KOPT-K1 (cell line): ENCODE measurements around the gene TTLL12.

ENCODE experiments used
- H3K27ac ChIP-seq: fragments of 200-600 bp; sonication (generic); 2 replicates; pipeline ENCODE4 v1.5.1; 2016; ENCODE audit warnings: antibody characterized with exemption, mild to moderate bottlenecking, low read depth, low read length; ENCODE audit not compliant: poor library complexity, severe bottlenecking
- H3K36me3 ChIP-seq: fragments of 200-600 bp; sonication (generic); 2 replicates; pipeline ENCODE4 v1.5.1; 2017; ENCODE audit warnings: antibody characterized with exemption, mild to moderate bottlenecking, low read length, moderate library complexity; ENCODE audit not compliant: insufficient read depth
- H3K9me3 ChIP-seq: fragments of 200-600 bp; sonication (generic); 2 replicates; pipeline ENCODE4 v1.5.1; 2017; ENCODE audit warnings: antibody characterized with exemption, low read length, mild to moderate bottlenecking; ENCODE audit not compliant: insufficient read depth, poor library complexity, severe bottlenecking

Gene TTLL12

DNA sequence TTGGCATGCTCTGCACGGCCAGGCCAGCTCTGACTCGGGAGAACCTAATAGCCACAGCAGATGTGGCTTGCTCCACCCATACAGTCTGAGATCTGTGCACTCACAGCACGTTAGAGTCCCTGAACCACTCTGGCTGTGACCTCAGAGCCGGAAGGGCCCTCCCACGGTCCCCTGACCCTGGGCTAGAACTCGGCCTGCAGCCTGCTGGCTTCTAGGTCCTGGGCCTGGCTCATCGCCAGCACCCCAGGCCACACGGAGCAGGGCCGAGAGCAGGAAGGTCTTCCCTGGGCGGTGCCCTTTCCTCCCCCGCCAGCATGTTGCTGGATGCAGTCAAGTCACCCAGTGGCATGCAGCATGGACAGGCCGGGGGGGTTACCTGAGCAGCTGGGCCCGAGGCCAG is 35.3 kb upstream of the TTLL12 start:
- Histone ChIP-seq H3K9me3 (no peaks in the 10 kb centered on the region), H3K27ac (no peak overlapping the region), H3K36me3 (no peaks in the 10 kb centered on the region)

DNA sequence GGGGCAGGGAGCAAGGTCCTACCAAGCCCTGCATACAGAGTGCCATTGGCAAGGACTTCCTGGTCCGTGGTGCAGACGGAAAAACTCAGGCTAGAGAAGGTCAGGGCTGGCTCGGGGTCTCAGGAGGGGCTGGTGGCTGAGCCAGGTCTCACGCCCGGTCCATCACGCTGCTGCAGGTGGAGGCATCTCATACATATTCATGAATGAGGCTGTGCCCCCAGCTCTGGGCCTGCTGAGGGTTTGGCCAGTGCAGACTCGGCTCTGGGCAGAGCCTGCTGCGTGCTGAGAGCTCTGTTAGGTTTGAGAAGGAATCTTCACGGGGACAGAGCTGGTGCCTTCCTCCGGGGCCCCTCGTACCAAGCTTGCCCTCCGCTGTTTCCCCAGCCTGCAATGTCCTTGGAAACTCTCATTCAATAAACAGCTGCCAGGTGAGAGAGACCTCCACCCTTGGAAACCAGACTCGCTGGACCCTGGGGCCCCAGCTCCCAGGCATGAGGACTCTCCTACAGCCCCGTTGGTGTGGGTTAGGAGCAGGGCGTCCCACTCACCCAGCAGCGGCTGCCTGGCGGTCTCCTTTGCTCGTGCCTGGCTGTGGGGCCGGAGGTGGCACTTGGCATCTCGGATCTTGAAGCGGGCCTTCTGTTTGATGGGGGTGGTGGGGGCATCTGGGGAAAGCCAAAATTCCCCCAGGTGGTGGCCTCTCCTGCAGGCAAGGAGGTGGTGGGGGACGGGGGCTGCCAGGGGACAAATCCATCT is 33.9 kb upstream of the TTLL12 start:
- H3K27ac ChIP-seq: no peak overlapping the region
- H3K36me3 ChIP-seq: no peaks in the 10 kb centered on the region
- H3K9me3 ChIP-seq: no peaks in the 10 kb centered on the region

DNA sequence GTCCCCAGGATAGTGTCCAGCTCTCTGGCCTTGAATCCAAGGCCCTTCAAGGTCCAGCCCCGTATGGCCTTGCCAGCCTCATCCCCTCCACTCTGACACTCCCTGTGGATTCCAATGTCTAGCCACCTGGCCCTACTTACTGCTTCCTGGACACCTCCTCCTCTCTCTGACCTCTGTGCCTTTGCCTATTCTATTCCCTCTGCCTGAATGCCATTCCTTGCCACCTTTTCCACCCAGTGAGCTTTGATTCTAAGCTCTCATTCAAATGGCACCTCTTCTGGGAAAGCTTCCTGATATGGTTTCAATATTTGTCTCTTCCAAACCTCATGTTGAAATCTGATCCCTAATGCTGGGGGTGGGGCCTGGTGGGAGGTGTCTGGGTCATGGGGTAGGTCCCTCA is 31.9 kb upstream of the TTLL12 start:
- Histone ChIP-seq H3K27ac (no peak overlapping the region), H3K9me3 (no peaks in the 10 kb centered on the region), H3K36me3 (no peaks in the 10 kb centered on the region)

DNA sequence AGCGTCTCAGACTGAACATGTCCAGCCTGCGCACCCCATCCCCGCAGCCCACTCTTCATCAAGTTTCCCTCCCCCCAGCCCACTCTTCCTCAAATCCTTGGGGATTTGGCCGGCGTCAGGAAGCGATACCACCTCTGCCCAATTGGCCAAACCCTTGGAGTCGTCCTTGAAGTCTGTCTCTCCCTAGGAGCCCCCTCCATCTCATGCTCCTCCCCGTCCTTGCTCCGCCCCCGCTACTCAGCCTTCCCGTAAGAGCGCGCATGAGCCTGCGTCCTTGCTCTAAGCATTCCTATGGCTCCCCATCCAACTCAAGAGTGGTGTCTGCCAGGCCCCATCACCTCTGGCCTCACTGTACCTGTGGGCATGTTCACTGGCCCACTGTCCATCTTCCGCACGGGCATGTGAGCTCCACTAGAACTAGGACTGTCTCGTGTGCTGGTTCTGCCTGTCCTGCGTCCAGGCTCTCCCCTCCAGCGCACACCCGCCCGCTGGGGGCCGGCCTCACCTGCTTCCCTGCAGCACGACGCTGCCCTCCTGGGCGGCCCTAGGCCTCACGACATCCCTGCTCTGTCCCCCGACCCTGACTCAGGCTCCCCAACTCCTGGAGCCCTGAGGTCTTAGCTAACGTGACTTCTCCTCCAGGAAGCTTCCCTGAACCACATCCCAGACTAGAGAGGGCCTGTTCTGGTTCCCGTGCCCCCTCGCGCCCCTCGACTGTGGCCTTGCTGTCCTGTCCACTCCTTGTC is 30.5 kb upstream of the TTLL12 start:
- Histone ChIP-seq H3K27ac (no peak overlapping the region), H3K9me3 (no peaks in the 10 kb centered on the region), H3K36me3 (no peaks in the 10 kb centered on the region)

DNA sequence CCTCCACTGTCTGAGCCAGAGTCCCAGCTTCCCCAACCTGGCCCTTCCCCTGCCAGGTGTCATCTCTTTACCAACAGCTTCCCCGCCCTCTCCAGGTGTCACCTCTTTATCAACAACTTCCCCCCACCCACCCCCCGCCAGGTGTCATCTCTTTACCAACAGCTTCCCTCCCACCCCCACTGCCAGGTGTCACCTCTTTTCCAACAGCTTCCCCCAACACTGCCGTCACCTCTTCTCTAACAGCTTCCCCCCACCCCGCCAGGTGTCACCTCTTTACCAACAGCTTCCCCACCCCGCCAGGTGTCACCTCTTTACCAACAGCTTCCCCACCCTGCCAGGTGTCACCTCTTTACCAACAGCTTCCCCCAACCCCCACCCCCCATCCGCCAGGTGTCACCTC is 29.8 kb upstream of the TTLL12 start:
- Histone ChIP-seq H3K27ac (no peak overlapping the region), H3K9me3 (no peaks in the 10 kb centered on the region), H3K36me3 (no peaks in the 10 kb centered on the region)

DNA sequence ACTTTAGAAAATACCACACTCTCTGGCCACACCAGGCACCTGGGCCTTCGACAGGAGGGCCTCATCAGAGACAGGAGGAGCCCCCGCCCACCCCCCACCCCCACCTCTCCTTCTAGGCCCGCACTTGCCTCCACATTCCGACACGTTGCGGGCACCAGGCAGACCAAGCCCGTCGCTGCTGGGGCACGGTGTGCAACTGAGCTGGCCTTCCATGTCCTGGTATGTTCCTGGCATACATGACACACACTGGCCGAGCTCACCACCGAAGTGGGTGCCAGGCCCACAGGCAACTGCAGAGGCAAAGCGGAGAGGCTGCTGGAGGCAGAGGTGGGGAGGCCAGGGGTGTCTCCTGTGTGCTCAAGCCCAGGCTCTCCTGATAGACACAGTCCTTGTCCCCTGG is 27.0 kb upstream of the TTLL12 start:
- Histone ChIP-seq H3K9me3 (no peaks in the 10 kb centered on the region), H3K27ac (no peak overlapping the region), H3K36me3 (no peaks in the 10 kb centered on the region)

DNA sequence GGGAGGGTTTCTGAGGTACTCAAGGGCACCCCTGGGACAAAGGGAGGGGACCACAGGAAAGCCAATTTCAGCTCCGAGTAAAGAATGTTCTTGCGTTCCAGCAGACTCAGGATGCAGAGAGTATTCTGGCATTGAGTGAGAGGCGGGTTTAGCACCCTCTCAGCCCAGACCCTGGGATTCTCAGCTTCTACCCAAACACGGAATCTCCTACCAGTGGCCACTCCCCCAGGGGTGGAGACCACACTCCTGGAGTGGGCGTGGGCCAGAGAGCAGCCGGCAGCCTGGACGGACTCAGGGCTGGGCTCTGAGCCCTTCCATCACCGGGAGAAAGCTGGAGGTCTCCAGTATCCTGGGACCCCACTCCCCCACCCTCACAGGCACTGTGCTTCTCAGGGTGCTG is 26.1 kb upstream of the TTLL12 start:
- Histone ChIP-seq H3K27ac (no peak overlapping the region), H3K9me3 (no peaks in the 10 kb centered on the region), H3K36me3 (no peaks in the 10 kb centered on the region)

DNA sequence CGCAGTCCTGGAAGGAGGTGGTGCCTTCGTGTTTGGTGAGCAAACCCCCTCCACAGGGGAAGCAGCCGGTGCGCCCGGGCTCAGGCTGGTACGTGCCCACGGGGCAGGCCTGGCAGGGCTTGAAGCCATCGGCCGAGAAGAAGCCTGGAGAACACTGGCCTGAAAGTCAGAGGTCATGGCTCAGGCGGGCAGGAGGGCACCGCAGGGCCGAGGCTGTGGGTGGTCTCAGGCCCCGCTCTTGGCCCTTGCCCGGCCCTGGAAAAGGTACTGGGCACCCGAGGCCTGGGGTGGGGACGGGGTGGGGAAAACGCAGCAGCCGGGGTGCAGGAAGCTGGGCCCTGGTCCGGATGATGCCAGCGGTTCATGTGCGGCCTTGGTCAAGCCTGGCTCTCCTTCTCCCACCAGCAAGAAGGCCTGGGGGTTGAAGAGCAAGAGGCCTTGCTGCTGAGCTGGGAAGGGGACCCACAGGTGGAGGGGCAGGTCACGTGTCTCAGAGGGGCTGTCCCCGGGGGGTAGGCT is 25.6 kb upstream of the TTLL12 start:
- Histone ChIP-seq H3K9me3 (no peaks in the 10 kb centered on the region), H3K36me3 (no peaks in the 10 kb centered on the region), H3K27ac (no peak overlapping the region)

DNA sequence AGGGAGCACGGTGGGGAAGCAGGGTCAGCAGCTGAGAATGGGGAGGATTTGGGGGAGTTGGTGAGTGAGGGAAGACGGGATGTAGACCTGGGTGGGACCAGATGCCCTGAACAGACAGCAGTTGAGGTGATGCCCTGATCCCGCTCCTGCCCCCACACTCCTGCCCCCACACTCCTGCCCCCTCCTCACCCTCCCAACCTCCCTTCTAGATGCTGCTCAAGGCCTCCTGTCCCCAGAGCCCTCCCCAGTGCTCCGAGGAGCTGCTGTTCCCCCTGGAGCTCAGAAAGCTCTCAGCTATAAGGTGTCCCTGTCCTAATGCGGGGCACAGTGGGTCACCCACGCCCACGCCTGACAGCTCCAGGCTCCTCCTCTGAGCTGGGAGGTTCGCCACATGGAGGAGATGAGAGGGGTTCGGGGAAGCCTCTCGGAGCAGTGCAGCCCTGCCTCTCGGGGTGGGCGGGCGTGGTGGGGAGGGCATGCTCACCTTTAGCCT is 25.1 kb upstream of the TTLL12 start:
- H3K36me3 ChIP-seq: no peaks in the 10 kb centered on the region
- no peaks in the 10 kb centered on the region for H3K9me3 ChIP-seq
- no peak overlapping the region for H3K27ac ChIP-seq

DNA sequence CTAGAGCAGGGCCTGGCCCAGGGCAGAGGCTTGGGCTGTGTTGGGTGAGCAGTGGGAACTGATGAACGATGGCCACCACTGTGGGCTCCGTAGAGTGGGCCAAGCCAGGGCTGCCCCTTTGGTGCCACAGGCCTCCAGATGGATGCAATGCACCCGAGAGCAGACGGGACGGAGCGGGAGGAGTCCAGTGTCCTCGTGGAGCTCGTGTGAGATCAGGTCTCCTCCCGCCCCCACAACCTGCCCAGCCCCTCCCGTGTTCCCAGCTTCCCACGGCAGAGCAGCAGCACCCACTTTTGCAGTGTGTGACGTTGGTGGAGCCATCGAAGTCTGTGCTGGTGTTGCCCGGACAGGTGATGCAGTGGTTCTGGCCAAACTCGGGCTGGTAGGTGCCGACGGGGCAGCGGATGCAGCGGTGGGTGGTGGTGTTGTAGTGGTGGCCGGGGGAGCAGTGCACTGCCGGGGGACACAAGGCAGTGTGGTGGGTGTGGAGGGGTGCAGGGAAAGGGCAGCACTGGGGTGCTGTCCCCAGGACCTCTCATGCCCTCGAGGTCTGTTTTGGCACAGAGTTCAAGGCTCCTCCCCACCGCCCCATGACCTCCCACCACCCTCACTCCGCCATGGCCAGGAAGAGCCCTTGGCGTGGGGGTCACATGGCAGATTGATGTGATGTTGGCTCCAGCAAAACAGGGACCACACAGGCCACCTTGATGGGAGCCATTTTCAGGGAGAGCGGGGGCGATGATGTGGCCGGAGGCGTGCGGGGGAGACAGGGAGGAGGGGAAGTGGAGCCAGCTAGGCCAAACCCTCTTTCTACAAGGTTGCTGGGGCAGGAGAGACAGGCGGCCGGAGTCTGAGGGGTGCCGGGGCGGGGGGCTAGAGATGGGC is 23.9 kb upstream of the TTLL12 start:
- Histone ChIP-seq H3K36me3 (no peaks in the 10 kb centered on the region), H3K27ac (no peak overlapping the region), H3K9me3 (no peaks in the 10 kb centered on the region)

DNA sequence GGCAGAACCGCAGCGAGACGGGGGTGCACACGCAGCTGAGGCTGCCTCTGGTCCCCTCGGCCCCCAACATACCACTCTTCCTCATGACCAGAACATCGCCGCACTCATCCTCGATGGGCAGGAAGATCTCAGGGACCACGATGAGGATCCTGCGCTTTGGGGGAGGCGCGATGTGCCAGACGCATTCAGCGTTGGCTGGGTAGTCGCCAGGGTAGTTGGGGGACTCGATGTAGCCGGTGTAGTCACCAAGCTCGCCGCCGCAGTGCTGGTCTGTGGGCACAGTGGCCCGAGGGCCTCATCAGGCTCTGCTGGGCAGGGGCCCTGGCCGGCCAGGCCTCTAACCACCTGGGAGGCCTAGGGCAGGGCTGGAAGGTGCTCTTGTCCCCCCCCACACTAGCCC is 23.0 kb upstream of the TTLL12 start:
- Histone ChIP-seq H3K36me3 (no peaks in the 10 kb centered on the region), H3K27ac (no peak overlapping the region), H3K9me3 (no peaks in the 10 kb centered on the region)

DNA sequence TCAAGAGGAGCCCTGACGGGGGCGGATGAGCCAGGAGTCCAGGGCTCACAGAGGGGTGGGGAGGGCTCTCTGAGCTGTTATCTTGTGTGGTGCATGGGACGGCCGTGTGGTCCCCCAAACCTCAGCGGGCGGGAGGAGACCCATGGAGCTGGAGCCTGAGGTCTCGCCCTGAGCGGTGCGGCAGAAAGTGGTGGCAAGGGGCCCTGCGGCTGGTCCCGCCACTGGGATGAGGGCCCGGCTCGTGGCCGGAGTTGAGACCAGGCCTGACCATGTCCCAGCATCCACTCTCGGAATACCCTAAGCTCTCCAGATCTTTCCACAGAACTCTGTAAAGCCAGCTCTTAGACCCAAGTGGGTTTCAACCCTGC is 22.6 kb upstream of the TTLL12 start:
- Histone ChIP-seq H3K9me3 (no peaks in the 10 kb centered on the region), H3K36me3 (no peaks in the 10 kb centered on the region), H3K27ac (no peak overlapping the region)

DNA sequence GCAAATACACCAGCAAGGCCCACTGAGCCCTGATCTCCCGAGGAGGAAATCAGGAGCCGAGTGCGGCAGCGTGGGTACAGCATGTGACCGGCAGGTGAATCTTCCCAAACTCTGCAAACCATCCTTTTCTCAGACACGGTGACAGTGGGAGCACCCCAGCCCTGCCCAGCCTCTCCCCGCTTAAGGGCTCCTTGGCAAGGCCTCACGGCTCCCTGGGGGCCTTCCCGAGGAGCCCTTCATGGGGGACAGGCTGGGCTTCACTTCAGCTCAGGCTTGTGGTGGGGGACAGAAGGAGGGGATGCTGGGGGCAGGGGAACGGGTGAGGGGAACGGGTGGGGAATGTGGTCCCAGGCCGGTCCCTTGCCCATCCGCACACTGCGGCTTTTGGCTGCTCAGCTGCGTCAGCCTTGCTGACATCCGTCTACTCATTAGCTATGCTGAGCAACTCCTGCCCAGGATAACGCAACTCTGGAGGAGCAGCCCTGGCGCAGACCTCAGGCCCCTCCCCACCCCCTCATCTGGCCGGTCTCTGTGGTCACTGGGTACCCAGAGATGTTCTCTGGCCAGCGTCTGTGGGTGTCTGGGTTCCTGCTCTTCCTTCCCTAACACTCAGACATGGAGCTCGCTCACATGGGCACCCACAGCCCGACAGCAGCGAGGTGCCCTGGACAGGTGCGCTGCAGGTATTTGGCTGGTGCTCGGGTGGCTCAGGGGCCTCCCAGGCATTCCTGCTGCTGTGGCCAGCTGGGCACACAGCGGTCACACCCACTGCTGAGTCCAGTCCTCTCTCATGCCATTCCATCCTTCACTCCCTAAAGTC is 22.0 kb upstream of the TTLL12 start:
- H3K9me3 ChIP-seq: no peaks in the 10 kb centered on the region
- no peak overlapping the region for H3K27ac ChIP-seq
- no peaks in the 10 kb centered on the region for H3K36me3 ChIP-seq
